Hepatocyte (in vitro differentiated cells): ENCODE data around the gene CEACAM1. TPM values are rescaled to one million over a fixed set of nuclear protein-coding genes. Genes with fewer than 3 reads are reported as not detected.

Experiments used
- DNase-seq: peaks from one replicate; pipeline ENCODE4 v3.0.0-alpha.2; 2016; ENCODE audit warnings: low spot score
- H2AFZ ChIP-seq: fragments of 200-600 bp; sonication (generic); 2 replicates; pipeline ENCODE4 v1.6.0; 2016; ENCODE audit warnings: antibody characterized with exemption, mild to moderate bottlenecking
- H3K27ac ChIP-seq: fragments of 200-600 bp; sonication (generic); 2 replicates; pipeline ENCODE4 v1.5.1; 2016; ENCODE audit warnings: mild to moderate bottlenecking
- H3K27me3 ChIP-seq: fragments of 200-600 bp; sonication (generic); 2 replicates; pipeline ENCODE4 v1.6.1; 2016
- H3K36me3 ChIP-seq: fragments of 200-600 bp; sonication (generic); replicated peaks from 2 replicates; pipeline ENCODE4 v1.5.1; 2016; ENCODE audit warnings: low read depth; ENCODE audit not compliant: insufficient read depth
- H3K4me1 ChIP-seq: fragments of 200-600 bp; sonication (generic); 2 replicates; pipeline ENCODE4 v1.5.1; 2016; ENCODE audit warnings: mild to moderate bottlenecking, moderate library complexity; ENCODE audit not compliant: insufficient read depth
- H3K4me2 ChIP-seq: fragments of 200-600 bp; sonication (generic); 2 replicates; pipeline ENCODE4 v1.6.0; 2016
- H3K4me3 ChIP-seq: fragments of 200-600 bp; sonication (generic); 2 replicates; pipeline ENCODE4 v1.5.1; 2016; ENCODE audit warnings: mild to moderate bottlenecking
- H3K79me2 ChIP-seq: fragments of 200-600 bp; sonication (generic); 2 replicates; pipeline ENCODE4 v1.6.0; 2017; ENCODE audit warnings: mild to moderate bottlenecking
- H3K9me2 ChIP-seq: fragments of 200-600 bp; sonication (generic); replicated peaks from 2 replicates; pipeline ENCODE4 v1.6.0; 2017; ENCODE audit warnings: mild to moderate bottlenecking; ENCODE audit not compliant: insufficient read depth
- H3K9me3 ChIP-seq: fragments of 200-600 bp; sonication (generic); 2 replicates; pipeline ENCODE4 v1.5.1; 2016; ENCODE audit warnings: low read depth, mild to moderate bottlenecking
- H4K20me1 ChIP-seq: fragments of 200-600 bp; sonication (generic); 2 replicates; pipeline ENCODE4 v1.6.0; 2016; ENCODE audit warnings: mild to moderate bottlenecking; ENCODE audit not compliant: insufficient read depth, poor library complexity, severe bottlenecking
- EZH2 ChIP-seq: fragments of 200-600 bp; sonication (generic); IDR thresholded peaks from 2 replicates; pipeline ENCODE4 v1.6.1; 2016; ENCODE audit warnings: antibody characterized with exemption, mild to moderate bottlenecking, borderline replicate concordance
- EZH2phosphoT487 ChIP-seq: fragments of 200-600 bp; sonication (generic); IDR thresholded peaks from one replicate; pipeline ENCODE4 v1.6.1; 2018; ENCODE audit warnings: antibody characterized with exemption, mild to moderate bottlenecking, low read depth, moderate library complexity; ENCODE audit not compliant: unreplicated experiment, severe bottlenecking
- WGBS: methylation state at CpG from one replicate; pipeline ENCODE4 v1.1.6; 2016; ENCODE audit warnings: low lambda C conversion rate; ENCODE audit errors: missing lambda C conversion rate; 5-methylcytosine and 5-hydroxymethylcytosine counted together
- polyA plus RNA-seq: library from polyadenylated mRNA; unstranded; fragments of >200 nt; fragmentation: Nextera tagmentation; extraction: Ambion mirVana; gene quantifications from 2 replicates; pipeline ENCODE4 v1.2.1, GENCODE V29; 2016
- total RNA-seq: library from RNA; depleted of rRNA; stranded (reverse); fragments of >200 nt; gene quantifications from 2 replicates; pipeline ENCODE4 v1.2.3, GENCODE V29; 2014
- TF ChIP-seq, protein P1 (sequence below): fragments of 200-600 bp; sonication (generic); IDR thresholded peaks from 2 replicates; pipeline ENCODE4 v1.5.1; 2016; ENCODE audit warnings: antibody characterized with exemption, mild to moderate bottlenecking; ENCODE audit not compliant: poor library complexity

The CEACAM1 gene
- total and polyA plus RNA-seq, 2 experiments from 2014 or later, result 7.1 to 20.8 TPM

DNA sequence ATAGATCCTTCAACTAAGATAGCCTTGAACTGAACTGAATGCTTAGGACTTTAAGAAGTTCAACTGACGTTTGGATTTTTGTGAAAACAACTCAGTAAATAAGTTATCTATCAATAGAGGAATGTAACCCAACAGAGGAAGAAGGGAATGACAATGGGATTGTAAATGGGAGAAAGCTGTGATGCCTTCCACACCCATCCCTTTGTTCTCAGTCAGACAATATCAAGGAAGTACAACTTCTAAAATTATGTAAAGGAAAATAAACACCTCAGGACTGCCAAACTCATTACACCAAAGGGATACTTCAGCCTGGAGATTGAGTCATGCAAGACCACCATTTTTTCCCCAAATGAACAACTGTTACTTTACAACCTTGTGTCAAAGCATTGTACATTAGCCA lies 45.4 kb upstream of the CEACAM1 start:
- no peak overlapping the region for H3K27ac ChIP-seq

DNA sequence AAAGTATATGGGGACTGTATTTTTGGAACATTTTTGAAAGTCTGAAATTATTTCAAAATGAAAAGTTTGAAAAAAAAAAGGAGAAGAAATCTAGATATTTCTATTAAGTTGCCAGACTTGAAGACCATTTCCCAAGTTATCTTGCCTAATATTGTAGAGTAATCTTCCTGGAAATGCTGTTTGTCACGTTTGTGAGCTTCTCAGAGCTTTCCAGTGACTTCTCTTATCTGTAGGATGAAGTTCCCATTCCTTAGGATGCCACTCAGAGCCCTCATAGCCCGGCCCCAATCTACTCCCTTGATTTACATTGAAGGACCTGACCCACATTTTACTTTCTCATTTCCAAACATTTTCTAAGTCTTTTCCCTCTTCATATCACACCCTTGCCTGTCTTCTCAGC lies 42.8 kb upstream of the CEACAM1 start:
- H3K4me3 ChIP-seq, result no peak overlapping the region
- 58% methylated on average over 2 of the region's 2 CpGs for WGBS
- no peak overlapping the region for H3K4me2 ChIP-seq
- H3K36me3 ChIP-seq, result no peaks in the 10 kb centered on the region
- no peak overlapping the region for H3K27ac ChIP-seq
- no peaks in the 10 kb centered on the region for H4K20me1 ChIP-seq
- no peaks in the 10 kb centered on the region for H3K4me1 ChIP-seq
- no peaks in the 10 kb centered on the region for H3K9me2 ChIP-seq
- DNase-seq, result no peak
- H2AFZ ChIP-seq, result no peak overlapping the region
- TF ChIP-seq, protein P1, sequence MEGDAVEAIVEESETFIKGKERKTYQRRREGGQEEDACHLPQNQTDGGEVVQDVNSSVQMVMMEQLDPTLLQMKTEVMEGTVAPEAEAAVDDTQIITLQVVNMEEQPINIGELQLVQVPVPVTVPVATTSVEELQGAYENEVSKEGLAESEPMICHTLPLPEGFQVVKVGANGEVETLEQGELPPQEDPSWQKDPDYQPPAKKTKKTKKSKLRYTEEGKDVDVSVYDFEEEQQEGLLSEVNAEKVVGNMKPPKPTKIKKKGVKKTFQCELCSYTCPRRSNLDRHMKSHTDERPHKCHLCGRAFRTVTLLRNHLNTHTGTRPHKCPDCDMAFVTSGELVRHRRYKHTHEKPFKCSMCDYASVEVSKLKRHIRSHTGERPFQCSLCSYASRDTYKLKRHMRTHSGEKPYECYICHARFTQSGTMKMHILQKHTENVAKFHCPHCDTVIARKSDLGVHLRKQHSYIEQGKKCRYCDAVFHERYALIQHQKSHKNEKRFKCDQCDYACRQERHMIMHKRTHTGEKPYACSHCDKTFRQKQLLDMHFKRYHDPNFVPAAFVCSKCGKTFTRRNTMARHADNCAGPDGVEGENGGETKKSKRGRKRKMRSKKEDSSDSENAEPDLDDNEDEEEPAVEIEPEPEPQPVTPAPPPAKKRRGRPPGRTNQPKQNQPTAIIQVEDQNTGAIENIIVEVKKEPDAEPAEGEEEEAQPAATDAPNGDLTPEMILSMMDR, result no peak
- H3K27me3 ChIP-seq, result no peaks in the 10 kb centered on the region
- H3K79me2 ChIP-seq, result no peaks in the 10 kb centered on the region
- no peaks in the 10 kb centered on the region for H3K9me3 ChIP-seq

More for the DNA sequence above, 45.4 kb upstream of the CEACAM1 start:
- no peak for TF ChIP-seq EZH2
- TF ChIP-seq, protein P1, result no peak
- no peak for TF ChIP-seq EZH2phosphoT487
- no peaks in the 10 kb centered on the region for H3K79me2 ChIP-seq
- no peaks in the 10 kb centered on the region for H3K9me3 ChIP-seq
- H2AFZ ChIP-seq, result no peak overlapping the region
- no peaks in the 10 kb centered on the region for H4K20me1 ChIP-seq
- WGBS, result 34% methylated on average over 1 of the region's 1 CpG
- no peak overlapping the region for H3K4me3 ChIP-seq
- H3K4me2 ChIP-seq, result no peak overlapping the region
- DNase-seq, result no peak
- no peaks in the 10 kb centered on the region for H3K9me2 ChIP-seq
- peaks cover 4% of the 10 kb centered on the region for H3K27me3 ChIP-seq
- no peaks in the 10 kb centered on the region for H3K36me3 ChIP-seq
- no peaks in the 10 kb centered on the region for H3K4me1 ChIP-seq

DNA sequence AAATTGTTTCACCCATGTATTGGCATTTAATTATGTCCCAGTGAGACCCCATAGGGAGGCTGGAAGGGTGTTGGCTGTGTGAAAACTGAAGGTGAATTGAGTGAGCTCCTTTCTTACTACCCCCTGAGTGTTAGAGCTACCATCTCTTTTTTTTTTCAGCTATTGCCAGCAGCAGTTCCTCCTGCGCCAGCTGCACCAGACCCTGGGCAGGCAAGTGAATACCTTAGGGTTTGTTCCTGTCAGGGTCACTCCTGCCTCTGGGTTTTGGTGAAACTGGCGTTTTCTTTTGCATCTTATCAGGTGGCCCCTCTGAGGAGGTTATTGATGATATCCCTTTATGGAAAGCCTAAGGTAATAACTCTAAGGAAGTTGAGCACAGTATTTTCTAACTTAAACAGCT lies 40.9 kb upstream of the CEACAM1 start:
- Histone ChIP-seq H3K9me3 (no peaks in the 10 kb centered on the region), H3K4me1 (no peaks in the 10 kb centered on the region), H3K27ac (no peak overlapping the region), H3K9me2 (no peaks in the 10 kb centered on the region), H3K79me2 (no peaks in the 10 kb centered on the region), H3K4me3 (no peak overlapping the region), H3K36me3 (no peaks in the 10 kb centered on the region), H2AFZ (no peak overlapping the region), H4K20me1 (no peaks in the 10 kb centered on the region), H3K27me3 (no peaks in the 10 kb centered on the region), H3K4me2 (no peak overlapping the region)
- DNase-seq, result no peak
- 64% methylated on average over 2 of the region's 2 CpGs for WGBS
- TF ChIP-seq EZH2 (no peak), EZH2phosphoT487 (no peak)
- TF ChIP-seq, protein P1, result no peak

DNA sequence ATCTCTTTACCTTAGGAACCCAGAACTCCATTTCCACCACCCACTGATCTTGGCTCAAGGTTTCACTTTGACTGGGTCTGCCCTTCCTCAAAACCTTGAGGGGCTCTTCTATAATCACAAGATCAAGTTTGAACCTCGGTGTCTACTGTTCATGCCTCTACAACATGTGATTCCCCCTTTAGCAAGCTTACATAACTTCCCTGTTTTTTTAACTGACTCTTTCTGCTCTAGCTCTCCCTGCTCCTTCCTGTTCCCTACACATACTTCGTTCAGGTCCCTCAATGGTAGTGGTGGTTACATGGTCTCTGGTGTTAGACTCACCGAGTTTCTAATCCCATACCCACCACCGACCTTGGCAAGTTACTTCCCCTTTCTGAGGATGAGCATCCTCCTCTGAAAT lies 39.7 kb upstream of the CEACAM1 start:
- no peaks in the 10 kb centered on the region for H3K36me3 ChIP-seq
- no peak overlapping the region for H2AFZ ChIP-seq
- 87% methylated on average over 4 of the region's 4 CpGs for WGBS
- DNase-seq, result no peak
- no peaks in the 10 kb centered on the region for H3K9me3 ChIP-seq
- no peak overlapping the region for H3K27ac ChIP-seq
- H3K4me3 ChIP-seq, result no peak overlapping the region
- no peaks in the 10 kb centered on the region for H3K27me3 ChIP-seq
- no peak overlapping the region for H3K4me2 ChIP-seq
- no peaks in the 10 kb centered on the region for H3K9me2 ChIP-seq
- TF ChIP-seq EZH2, result no peak
- TF ChIP-seq, protein P1, result no peak
- H3K4me1 ChIP-seq, result no peaks in the 10 kb centered on the region
- no peaks in the 10 kb centered on the region for H3K79me2 ChIP-seq
- no peaks in the 10 kb centered on the region for H4K20me1 ChIP-seq
